Cerebellar nuclear complex (tissue), 1 donor: ENCODE data around the gene ATP5PF.
"Not testable (repeated sequence)": the region's sequence is repeated elsewhere in the genome, so short reads cannot be mapped to it uniquely, and the experiment has no call there.

Source experiments
- DNase-seq, 2 experiments: peaks; one replicate each; lab custom pipeline; 2025; lab: John Stamatoyannopoulos, UW

ATP5PF gene

DNA sequence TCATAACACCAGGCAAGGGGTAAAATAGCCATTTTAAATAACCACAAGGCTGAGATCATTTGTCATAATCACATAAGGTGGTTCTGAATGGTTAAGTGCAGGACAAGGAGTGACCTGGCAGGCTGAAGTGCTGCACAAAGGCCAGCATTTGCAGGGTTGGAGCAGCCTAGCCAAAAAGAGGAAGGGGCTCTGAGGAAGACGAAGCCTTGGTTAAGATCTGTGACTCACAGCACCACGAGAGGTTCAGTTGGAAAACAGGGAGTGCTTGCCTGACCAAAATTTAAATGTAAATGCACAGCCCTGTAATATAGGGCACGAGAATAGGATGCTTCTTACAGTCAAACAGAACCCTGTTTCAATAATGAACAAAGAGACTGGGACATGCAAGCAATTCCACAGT, 12.1 kb downstream of the ATP5PF start:
- no peak for DNase-seq

DNA sequence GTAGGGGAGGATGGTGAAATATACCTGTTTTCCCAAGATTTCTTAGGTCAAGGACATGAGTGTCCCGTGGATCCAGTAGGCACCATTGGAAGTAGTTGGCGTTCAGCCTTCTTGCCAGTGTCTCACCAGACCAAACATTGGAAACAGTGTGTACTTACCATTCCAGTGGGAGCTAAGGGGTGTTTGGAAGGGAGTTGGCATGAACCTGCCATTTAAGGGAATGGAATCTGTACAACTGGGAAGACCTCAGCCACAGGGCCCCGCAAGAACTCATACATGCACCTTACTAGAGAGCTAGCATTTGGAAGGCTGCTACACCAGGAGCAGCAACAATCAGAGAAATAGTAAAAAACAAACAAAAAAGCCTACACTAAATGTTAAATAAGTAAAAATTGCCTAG, 12.7 kb downstream of the ATP5PF start:
- no peak for DNase-seq

DNA sequence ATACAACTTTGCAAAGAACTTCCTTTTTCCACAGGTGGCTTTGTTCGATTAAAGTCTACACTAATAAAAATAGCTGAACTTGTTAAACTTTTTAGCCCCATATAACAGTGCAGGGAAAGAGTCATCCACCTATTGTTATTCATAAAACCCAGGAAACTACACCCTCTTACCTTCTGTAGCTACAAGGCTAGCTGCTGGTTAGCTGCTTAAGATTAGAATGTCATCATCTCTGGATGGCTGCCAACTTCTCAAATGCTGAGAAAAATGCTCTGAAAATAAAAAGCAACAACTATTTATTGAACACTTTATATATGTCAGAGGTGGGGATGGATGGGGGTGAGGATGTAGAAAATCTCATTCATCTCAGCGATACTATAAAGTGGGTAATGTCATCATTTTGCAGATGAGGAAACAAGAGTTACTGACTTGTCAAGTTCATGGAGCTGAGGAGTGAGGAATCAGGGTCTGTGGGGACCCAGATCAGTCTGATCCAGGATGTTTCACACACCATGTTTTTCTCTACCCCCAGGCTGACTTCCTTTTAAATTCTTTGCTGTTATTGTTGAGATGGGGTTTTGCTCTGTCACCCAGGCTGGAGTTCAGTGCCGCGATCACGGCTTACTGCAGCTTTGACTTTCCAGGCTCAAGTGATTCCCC, 17.1 kb downstream of the ATP5PF start:
- no peak for DNase-seq

DNA sequence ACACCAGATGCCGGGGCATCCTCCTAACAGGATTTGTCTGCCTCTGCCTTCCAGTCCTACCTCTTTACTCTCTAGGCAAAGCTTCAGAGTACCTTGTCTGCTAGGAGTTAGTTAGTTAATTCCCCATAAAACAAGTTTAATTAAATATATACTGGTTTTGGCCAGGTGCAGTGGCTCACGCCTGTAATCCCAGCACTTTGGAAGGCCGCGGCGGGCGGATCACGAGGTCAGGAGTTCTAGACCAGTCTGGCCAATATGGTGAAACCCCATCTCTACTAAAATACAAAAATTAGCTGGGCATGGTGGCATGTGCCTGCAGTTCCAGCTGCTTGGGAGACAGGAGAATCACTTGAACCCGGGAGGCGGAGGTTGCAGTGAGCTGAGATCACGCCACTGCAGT, 20.6 kb downstream of the ATP5PF start:
- DNase-seq: not testable (repeated sequence)

DNA sequence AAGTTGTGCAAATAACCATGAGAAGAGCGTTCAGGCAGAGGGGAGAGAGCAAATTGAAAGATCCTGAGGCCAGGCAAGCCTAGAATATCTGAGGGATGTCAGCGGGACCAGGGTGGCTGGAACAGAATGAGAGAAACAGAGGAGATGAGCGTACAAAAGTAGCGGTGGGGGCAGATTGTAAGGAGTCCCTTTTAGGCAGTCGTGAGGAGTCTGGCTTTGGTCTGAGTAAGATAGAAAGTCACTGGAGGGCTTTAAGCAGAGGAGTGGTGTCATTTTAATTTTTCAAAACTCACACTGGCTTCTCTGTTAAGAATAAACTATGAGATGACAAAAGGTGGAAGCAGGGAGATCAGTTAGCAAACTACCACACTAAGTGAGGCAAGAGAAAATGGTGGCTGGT, 24.2 kb downstream of the ATP5PF start:
- no peak for DNase-seq

DNA sequence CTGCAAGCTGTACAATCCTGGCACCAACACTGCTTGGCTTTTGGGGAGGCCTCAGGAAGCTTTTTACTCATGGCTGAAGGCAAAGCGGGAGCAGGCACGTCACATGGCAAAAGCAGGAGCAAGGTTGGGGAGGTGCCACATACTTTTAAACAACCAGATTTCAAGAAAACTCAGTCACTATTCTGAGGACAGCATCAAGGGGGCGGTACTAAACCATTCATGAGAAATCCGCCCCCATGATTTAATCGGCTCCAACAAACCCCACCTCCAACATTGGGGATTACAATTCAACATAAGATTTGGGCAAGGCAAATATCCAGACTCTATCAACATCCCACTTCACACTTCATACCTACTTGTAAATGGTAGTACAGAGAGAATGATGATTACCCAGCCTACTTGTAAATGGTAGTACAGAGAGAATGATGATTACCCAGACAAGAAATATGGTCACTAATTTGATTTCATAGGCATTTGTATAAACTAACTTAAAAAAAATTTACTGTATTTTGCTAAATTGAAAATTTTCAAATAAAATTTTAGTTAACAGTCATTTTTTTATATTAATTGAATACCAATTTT, 24.9 kb downstream of the ATP5PF start:
- no peak for DNase-seq

DNA sequence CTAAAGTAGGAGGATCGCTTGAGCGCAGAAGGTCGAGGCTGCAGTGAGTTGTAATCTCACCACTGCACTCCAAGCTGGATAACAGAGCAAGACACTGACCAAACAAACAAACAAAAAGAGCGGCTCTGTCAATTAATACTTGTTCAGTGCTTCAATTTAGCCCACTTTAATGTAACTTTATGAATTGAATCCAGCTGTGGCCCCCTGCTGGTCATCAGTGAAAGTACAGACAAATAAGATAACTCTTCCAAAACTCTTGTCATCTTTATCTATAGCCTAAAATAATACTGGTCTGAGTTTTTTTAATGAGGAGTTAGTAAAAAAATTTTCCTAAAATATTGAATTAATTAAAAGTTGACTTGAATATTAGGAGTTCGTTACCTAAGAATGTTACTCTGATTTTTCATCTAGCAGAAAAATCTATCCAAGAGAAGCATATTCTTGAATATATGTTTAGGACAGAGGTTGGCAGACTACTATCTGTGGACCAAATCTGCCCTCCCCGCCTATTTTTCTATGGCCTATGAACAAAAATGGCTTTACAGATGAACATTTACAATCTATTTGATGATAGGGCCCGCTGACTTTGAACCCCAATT, 26.1 kb downstream of the ATP5PF start:
- DNase-seq: no peak

DNA sequence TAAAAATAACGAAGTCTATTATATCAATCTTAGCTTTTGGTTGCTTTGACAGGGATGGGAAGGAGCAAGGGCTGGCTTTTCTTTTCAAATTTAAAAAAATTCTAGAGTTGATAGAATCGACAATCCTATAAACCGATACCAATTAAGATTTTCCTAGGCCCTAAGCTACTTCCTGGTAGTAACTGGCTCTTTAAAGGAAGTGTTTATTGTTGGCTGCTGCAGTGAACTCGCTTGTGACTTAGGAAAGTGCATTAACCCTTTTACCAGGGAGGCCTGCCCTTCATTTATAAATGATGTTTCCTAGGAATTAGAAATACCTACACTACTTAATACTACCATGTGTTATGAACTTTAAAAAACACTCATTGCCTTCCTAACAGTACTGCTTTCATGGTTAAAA, 33.2 kb downstream of the ATP5PF start:
- DNase-seq: no peak

DNA sequence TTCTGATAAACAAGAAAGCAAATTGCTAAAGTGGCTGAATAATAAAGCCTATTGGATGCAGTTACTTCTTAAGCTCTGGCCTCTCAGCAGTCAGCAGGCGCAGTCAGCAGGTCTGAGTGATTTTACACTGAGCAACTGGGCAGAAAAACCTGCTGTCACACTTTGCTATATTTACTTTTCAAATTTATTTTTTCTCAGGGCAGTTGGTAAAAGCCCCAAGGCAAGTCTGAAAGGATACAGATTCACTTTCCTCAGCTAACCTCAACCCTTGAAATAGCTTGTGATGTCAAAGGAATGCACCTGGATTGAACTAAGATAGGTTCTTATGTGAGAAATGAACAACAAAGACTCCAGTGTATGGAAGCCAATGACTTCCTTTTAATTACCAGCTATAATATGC, 34.0 kb downstream of the ATP5PF start:
- DNase-seq: no peak

DNA sequence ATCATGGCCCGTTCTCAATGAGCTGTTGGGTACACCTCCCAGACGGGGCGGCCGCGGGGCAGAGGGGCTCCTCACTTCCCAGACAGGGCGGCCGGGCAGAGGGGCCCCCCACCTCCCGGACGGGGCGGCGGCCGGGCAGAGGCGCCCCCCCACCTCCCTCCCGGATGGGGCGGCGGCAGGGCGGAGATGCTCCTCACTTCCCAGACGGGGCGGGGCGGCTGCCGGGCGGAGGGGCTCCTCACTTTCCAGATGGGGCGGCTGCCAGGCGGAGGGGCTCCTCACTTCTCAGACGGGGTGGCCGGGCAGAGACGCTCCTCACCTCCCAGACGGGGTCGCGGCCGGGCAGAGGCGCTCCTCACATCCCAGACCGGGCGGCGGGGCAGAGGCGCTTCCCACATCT, 39.2 kb downstream of the ATP5PF start:
- not testable (repeated sequence) for DNase-seq

DNA sequence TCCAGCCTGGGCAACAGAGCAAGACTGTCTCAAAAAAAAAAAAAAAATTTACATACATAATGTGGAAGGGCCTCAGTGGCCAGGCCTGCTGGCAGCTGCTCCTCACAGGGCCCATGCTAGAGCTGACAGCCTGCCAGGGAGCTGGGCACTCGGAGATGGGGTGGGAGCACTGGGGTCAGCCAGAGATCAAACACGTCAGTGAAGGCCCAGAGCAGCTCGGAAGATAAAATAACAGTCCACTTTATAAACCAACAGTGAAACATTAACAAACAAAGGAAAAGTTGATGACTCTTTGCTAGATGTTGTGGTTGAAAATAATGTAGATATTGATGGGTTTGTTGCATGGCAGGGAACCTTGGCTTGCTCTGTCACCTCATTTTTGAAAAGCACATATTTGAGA, 42.7 kb downstream of the ATP5PF start:
- no peak for DNase-seq

DNA sequence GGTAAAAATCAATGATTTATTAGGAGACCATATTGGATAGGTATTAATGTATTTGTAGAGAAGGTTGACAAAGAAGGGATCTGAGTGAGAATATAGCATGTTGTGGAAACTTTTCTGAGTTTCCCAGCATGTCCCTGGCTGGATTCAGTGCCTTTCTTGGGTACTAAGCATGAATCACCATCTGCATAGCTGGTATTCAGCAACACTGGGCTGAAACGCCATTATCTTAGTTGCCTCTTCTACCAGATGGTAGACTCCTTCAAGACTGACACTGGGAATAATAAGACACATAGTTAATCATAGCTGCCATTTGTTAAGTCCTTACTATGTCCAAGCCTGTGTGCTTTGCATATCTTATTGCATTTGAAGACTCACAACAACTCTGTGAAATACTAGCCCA, 45.5 kb downstream of the ATP5PF start:
- DNase-seq: no peak

DNA sequence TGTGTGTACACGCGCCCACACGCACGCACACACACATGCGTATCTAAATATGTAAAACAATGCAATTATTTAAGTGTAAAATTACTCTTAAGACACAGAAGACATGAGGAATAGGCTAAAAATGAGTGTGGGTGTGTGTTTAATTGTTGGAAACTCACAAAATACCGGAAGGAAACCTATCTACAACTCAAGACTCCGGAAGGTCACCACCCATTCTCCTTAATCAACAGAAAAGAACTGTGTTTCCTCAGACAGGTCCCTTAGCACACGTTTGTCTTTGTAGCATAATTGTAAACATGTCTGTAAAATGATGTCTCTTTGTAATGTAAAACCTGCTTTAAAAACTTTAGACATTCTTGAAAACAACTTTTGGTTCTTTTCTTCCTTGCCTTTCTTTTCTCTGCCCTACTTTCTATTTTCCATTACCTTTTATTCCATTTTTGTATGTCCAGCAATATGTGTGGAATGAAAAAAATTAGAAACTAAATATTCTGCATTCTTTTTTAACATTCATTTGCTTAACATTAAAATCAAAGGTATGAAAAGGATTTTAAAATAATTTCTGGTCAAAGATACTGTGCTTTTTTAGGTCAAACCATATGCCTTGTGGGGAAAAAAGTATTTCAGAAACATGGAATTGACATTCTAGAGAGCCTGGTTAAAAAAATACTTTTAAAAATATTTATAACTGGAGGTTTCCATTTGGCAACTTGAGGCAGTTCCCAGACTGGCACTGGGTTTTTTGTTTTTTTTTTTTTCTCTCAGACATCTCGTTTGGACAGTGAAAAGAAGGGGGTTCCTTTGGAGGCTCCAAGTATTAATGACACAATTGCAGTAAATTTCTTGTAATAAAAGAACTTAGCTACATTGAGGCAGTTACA, 46.2 kb downstream of the ATP5PF start:
- no peak for DNase-seq

DNA sequence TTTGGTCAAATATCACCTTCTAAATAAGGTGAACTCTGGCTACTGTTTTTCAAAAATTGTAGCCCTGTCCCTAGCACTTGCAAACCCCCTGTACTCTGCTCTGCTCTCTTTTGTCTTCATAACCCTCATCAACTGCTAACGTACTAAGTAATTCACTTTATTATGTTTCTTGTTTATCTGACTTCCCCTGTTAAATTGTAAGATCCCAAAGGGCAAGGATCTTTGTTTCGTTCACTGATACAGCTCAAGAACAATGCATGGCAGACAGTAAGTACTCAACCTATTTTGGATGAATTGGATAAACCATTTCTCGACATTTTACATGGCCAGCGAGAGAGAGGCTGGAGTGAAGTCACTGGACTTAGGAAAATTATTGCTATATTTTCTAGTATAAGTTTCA, 46.9 kb downstream of the ATP5PF start:
- no peak for DNase-seq

DNA sequence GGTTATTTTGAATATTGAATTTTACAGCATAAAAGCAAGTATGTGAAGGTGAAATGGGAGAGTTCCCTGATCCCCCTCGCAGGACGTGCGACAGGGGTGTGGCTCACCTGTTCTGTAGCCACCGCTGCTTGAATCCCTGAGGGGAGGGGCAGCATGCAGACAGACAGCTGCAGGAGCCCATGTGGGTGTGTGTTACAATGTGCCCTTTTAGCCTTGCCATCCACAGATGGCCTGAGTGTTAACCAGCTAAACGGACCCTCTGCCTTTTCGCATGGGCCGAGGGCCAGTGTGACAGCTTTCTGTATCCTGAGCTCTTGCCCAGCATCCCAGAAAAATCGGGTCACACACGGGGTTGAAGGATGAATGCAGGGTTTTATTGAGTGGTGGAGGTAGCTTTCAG, 52.3 kb downstream of the ATP5PF start:
- no peak for DNase-seq

DNA sequence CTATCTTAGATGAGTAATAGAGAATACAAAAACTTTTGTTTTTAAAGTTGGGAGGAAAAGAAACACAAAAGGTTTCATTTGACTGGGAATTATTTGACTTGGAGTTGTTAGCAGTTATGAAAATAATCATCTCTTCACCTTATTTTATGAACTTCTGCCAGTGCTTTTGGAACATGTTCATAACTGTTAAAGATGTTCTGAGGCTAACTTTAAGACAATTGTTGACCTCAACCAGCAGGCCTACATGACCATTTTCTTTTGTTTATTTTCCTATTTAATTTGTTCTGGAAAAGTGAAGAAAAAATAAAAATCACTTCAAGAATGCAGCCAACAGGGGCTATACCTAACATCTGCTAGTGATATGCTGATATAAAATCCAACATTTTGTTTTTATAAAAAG, 58.3 kb downstream of the ATP5PF start:
- no peak for DNase-seq
